HepG2 (cell line): ENCODE results near the gene TGM6. TPM values are rescaled to one million over a fixed set of nuclear protein-coding genes. Genes with fewer than 3 reads are reported as not detected.

ENCODE experiments used
- CBFB ChIP-seq: sonication (generic); formaldehyde crosslinking; IDR thresholded peaks from 2 replicates; pipeline ENCODE4 v1.4.0; 2020; ENCODE audit warnings: missing genetic modification reagents
- IRX3 ChIP-seq: sonication (generic); formaldehyde crosslinking; IDR thresholded peaks from 2 replicates; pipeline ENCODE4 v1.8.1; 2023; ENCODE audit warnings: mild to moderate bottlenecking, low read depth, missing genetic modification reagents, borderline replicate concordance
- MXD1 ChIP-seq: sonication (generic); formaldehyde crosslinking; IDR thresholded peaks from 2 replicates; pipeline ENCODE4 v1.4.0; 2020; ENCODE audit warnings: mild to moderate bottlenecking, missing genetic modification reagents
- MYC ChIP-seq: sonication (generic); formaldehyde crosslinking; IDR thresholded peaks from 2 replicates; pipeline ENCODE4 v1.9.0; 2021; ENCODE audit warnings: missing genetic modification reagents, borderline replicate concordance
- NFIB ChIP-seq: sonication (generic); formaldehyde crosslinking; IDR thresholded peaks from 2 replicates; pipeline ENCODE4 v1.9.0; 2021; ENCODE audit warnings: missing genetic modification reagents, mild to moderate bottlenecking, borderline replicate concordance
- NR2F6 ChIP-seq, 2 experiments: IDR thresholded peaks; 2 replicates each; pipeline ENCODE4 v1.6.1; 2016; ENCODE audit warnings: antibody characterized with exemption in 1 of 2, mild to moderate bottlenecking in 1 of 2
- POLR2AphosphoS5 ChIP-seq: IDR thresholded peaks from 2 replicates; pipeline ENCODE4 v1.6.1; 2012; ENCODE audit warnings: low read depth, low read length
- SMARCE1 ChIP-seq: fragments of 450-650 bp; IDR thresholded peaks from 2 replicates; pipeline ENCODE4 v1.6.1; 2017; ENCODE audit warnings: borderline replicate concordance
- THAP8 ChIP-seq: sonication (generic); formaldehyde crosslinking; IDR thresholded peaks from 2 replicates; pipeline ENCODE4 v1.5.1; 2020; ENCODE audit warnings: missing genetic modification reagents, mild to moderate bottlenecking, borderline replicate concordance
- YY1 ChIP-seq: IDR thresholded peaks from 2 replicates; pipeline ENCODE4 v1.6.1; 2011; ENCODE audit warnings: low read length, low read depth, moderate library complexity, mild to moderate bottlenecking; ENCODE audit not compliant: insufficient read depth, insufficient replicate concordance
- ZBTB37 ChIP-seq: sonication (generic); formaldehyde crosslinking; IDR thresholded peaks from 2 replicates; pipeline ENCODE4 v1.4.0; 2020; ENCODE audit warnings: mild to moderate bottlenecking, missing genetic modification reagents
- ZHX2 ChIP-seq, 2 experiments: sonication (generic) in 1 of 2; formaldehyde crosslinking in 1 of 2; IDR thresholded peaks; 2 replicates each; pipeline versions ENCODE4 v1.6.1 to v1.9.0; 2014 to 2022; ENCODE audit warnings: antibody characterized with exemption in 1 of 2, borderline replicate concordance in 1 of 2, inconsistent platforms in 1 of 2, low read depth in 1 of 2, missing genetic modification reagents in 1 of 2
- ZNF326 ChIP-seq: sonication (generic); formaldehyde crosslinking; IDR thresholded peaks from 2 replicates; pipeline ENCODE4 v1.4.0; 2020; ENCODE audit warnings: missing genetic modification reagents, borderline replicate concordance
- ZNF343 ChIP-seq: sonication (generic); formaldehyde crosslinking; IDR thresholded peaks from 2 replicates; pipeline ENCODE4 v1.4.0; 2020; ENCODE audit warnings: mild to moderate bottlenecking, missing genetic modification reagents
- ZSCAN22 ChIP-seq: sonication (generic); formaldehyde crosslinking; IDR thresholded peaks from 2 replicates; pipeline ENCODE4 v1.4.0; 2020; ENCODE audit warnings: mild to moderate bottlenecking, missing genetic modification reagents
- polyA plus RNA-seq, 8 experiments: library from polyadenylated mRNA; depleted of rRNA in 3 of 8; stranded (reverse) in 7 of 8; unstranded in 1 of 8; fragments of >200 nt; fragmentation: Illumina TruSeq in 4 of 8; extraction: Trizol in 4 of 8; gene quantifications; 2 replicates each; pipeline versions ENCODE4 v1.2.1 to v1.2.3, GENCODE V29; 2011 to 2016; ENCODE audit warnings: low read depth in 4 of 8, missing spikeins in 1 of 8, mixed read lengths in 1 of 8; ENCODE audit not compliant: insufficient read depth in 1 of 8
- total RNA-seq, 5 experiments: library from RNA; depleted of rRNA; stranded (reverse); fragments of >200 nt; fragmentation: Illumina TruSeq; extraction: Trizol; gene quantifications; 2 replicates each; pipeline ENCODE4 v1.2.3, GENCODE V29; 2016; ENCODE audit warnings: low read depth in 1 of 5

Gene TGM6
- total and polyA plus RNA-seq, 2 of the 13 experiments (the other 11 are each of a cell fraction or from before 2014, with no cell fraction given): not detected

- TF ChIP-seq ZHX2 (IDR thresholded peaks at IDR 0.05; ENCODE audit: low read depth) (peak; percentile 93), ZHX2 (CRISPR knock-in tag; IDR thresholded peaks at IDR 0.05; ENCODE audit: borderline replicate concordance) (peak; percentile 98), POLR2AphosphoS5 (peak; percentile 100), YY1 (peak; percentile 87), ZSCAN22 (CRISPR knock-in tag) (peak; percentile 90), MXD1 (CRISPR knock-in tag) (peak; percentile 96), NFIB (CRISPR knock-in tag) (no peak), ZNF326 (CRISPR knock-in tag) (no peak; the same call in 1 of the 2 replicates), IRX3 (CRISPR knock-in tag) (peak; percentile 99), CBFB (CRISPR knock-in tag) (peak; percentile 95), MYC (CRISPR knock-in tag) (peak; percentile 99), SMARCE1 (no peak), THAP8 (CRISPR knock-in tag) (peak; percentile 95), NR2F6 (IDR thresholded peaks at IDR 0.05) (peak; percentile 53), NR2F6 (CRISPR knock-in tag; IDR thresholded peaks at IDR 0.05) (no peak; the same call in 1 of the 2 replicates), ZBTB37 (peak; percentile 41; the same call in 1 of the 2 replicates), ZNF343 (CRISPR knock-in tag) (peak; percentile 97)
Observed at GRCh38 chr20:2470423-2471193, 89.9 kb downstream of the TGM6 start, which contains the start of gene SNRPB (continued).
